SKM-1 (cell line): ENCODE data around the gene UBL5.

ENCODE experiments used
- DNase-seq: peaks from one replicate; lab custom pipeline; 2025; ENCODE audit not compliant: unreplicated experiment; lab: John Stamatoyannopoulos, UW

UBL5 gene

GRCh38 chr19:9850235-9850959 lies 22.7 kb downstream of the UBL5 start:
- DNase-seq, result no peak

GRCh38 chr19:9854282-9854846 lies 26.6 kb downstream of the UBL5 start:
- no peak for DNase-seq

DNA sequence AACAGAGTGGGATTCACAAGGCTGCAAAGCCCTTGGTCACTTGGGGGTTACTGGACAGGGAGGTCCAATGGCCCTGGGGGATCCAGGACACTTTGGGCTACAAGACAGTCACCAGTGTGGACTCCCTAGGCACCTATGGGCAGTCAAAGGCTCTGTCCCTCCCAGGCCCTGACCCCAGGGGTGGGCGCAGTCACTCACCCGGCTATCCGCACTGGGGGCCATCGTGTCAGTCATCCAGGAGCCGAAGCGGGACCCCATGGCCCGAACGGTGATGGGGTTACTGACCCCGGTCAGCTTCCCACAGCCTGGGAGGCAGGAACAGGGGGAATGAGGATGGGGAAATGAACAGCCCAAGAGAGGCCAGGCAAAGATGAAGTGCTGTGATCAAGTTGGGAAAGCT lies 28.9 kb downstream of the UBL5 start:
- no peak for DNase-seq

- no peak for DNase-seq
Observed at GRCh38 chr19:9857076-9857721, 29.5 kb downstream of the UBL5 start.

DNA sequence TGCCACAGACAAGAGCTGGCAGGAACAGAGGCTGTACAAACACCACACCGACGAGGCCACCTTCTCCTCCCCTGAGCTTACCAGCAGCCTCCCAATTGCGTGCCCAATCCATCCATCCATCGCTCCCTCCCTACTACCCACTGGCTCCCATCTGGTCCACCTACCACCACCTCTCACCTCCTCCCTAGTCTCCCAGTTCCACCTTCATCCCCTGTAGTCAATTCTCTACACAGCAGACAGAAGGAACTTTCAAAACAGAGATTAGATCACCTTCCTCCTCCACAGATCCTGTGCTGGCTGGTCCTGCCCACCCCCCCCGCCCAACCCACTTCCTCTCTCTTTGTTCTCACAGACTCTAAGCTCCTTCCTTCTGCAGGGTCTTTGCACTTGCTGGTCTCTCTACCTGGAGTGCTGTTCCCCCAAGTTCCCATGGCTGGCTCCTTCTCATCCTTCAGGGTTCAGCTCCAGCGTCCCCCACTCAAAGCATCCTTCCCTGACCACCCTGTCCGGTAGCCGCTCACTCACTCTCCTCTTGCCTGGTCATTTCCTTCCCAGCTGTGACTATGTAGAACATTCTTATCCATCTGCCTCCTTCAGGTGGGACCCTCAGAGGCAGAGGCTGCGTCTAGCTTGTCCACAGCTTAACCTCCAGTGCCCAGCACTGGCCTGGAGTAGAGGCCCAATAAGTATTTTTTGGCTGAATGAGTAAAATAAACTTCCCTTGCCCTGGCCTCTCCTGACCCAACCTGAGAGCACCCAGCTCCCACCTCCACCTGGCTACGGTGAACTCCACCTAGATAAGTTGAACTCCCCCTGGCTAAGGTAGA lies 30.4 kb downstream of the UBL5 start:
- peak; percentile 38 for DNase-seq

DNA sequence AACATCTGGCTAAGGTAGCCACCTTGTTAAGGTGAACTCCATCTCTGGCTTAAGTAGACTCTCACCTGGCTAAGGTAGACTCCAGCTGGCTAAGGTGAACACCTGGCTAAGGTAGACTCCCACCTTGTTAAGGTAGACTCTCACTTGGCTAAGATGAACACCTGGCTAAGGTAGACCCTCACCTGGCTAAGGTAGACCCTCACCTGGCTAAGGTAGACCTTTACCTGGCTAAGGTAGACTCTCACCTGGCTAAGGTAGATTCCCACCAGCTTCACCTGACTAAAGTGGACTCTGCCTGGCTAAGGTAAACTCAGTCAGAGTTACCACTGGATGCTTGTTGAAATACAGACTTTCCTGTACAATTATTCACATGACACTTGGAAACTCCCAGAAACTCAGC lies 31.0 kb downstream of the UBL5 start:
- DNase-seq, result no peak

DNA sequence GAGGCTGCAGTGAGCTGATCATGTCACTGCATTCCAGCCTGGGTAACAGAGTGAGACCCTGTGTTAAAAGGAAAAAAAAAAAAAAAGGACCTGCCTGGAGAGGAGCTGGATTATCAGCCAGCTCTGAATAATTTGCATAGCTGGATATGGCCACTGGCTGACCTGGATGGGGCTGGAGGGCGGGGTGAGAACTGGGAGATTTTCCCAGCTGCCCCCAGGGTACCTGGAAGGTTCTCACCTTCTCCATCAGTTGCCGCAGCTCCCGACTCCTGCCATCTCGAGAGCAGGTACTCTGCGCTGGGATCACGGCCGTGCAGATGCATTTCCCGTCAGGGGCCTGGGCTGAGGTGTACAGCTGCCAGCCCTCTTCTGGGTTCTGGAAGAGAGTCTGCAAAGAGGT lies 32.7 kb downstream of the UBL5 start:
- no peak for DNase-seq

- DNase-seq, result no peak
Observed at GRCh38 chr19:9861503-9861902, 33.8 kb downstream of the UBL5 start.

DNA sequence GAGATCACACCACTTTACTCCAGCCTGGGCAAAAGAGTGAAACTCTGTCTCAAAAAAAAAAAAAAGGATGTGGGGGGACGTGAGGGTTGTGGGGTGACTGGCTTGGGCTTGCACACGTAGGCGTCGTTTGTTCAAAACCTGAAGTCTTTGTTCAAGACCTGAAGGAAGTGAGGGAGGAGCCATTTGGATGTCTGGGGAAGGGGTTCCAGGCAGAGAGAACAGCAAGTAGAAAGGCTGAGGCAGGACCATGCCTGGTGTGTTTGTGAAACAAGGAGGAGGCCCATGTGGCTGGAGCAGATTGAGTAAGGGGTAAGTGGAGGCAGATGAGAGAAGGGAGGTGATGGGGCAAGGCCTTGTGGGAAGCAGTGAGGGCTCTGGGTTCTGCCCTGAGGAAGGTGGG lies 35.2 kb downstream of the UBL5 start:
- no peak for DNase-seq

DNA sequence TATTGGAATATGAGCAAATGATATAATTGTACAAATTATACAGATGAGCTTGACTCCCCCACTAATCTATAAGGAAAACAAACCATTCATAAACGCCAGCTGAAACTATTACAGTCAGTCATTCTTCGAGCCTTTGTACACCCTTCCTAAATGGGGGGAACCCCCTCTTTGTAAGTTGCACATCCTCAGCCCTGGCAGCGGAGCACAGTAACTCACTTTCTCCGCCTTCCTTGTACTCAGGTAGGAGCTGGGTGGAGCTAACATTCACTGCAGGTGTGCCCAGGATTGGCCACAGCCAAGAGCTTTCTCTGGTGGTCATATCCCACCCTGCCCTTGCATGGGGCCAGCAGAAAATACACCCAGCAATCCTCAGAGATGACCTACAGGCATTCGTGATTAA lies 36.0 kb downstream of the UBL5 start:
- no peak for DNase-seq

DNA sequence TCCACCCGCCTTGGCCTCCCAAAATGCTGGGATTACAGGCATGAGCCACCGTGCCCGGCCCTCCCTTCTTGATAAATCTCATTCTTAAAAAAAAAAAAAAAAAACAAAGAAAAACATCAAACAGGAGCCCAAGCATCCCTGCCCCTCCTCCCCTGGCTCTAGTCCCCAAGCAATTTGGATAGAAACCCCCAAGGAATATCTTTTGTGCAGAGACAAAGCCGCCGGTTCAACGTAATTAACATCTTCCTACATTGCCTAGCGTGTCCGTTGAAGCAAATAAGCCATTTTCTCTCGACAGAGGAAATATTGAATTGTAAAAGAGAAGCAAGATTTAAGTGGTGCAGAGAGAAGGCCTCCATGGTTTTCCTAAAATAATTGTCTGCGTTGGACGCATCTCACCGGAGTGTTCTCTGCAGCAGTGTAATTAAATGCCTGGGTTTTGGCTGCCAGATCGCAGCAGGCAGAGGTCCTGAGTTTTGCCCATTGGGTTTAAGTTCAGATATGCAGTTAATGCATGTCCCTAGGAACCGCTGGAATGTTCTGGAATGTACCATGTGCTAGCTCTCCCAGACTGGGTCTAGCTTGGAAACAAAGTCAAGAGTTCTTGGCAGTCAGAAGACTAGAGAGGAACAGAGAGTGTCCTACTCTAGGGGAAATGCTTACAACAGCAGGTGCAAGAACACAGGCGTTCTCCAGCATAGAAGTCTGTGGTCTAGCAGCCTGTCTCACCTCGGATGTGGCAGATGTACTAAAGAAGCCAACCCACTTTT lies 38.2 kb downstream of the UBL5 start:
- no peak for DNase-seq

- no peak for DNase-seq
Observed at GRCh38 chr19:9868983-9869617, 41.4 kb downstream of the UBL5 start.

- DNase-seq, result no peak
Observed at GRCh38 chr19:9871626-9872338, 44.1 kb downstream of the UBL5 start.

DNA sequence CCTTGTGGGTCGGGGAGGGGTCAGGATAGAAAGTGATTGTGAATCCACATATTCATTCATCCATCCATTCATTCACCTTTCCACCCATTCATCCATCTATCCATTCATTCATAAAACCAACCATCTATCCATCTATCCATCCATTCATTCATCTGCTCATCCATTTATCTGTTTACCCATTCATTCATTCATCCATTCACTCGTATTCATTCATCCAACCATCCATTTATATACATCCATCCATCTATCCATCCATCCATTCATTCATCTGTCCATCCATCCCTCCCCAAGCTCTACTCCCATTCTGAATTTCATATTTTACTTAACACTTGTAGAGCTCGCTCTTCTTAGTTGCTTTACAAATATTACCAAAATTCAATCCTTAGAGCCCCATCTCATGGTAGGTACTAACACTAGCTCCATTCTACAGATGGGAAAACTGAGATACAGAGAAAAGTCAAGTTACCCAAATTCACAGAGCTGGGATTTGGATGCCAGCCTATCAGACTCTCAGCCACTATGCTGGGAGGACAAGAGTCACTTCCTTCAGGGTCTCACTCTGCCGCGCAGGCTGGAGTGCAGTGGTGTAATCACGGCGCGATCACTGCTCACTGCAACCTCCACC lies 45.0 kb downstream of the UBL5 start:
- DNase-seq, result no peak

DNA sequence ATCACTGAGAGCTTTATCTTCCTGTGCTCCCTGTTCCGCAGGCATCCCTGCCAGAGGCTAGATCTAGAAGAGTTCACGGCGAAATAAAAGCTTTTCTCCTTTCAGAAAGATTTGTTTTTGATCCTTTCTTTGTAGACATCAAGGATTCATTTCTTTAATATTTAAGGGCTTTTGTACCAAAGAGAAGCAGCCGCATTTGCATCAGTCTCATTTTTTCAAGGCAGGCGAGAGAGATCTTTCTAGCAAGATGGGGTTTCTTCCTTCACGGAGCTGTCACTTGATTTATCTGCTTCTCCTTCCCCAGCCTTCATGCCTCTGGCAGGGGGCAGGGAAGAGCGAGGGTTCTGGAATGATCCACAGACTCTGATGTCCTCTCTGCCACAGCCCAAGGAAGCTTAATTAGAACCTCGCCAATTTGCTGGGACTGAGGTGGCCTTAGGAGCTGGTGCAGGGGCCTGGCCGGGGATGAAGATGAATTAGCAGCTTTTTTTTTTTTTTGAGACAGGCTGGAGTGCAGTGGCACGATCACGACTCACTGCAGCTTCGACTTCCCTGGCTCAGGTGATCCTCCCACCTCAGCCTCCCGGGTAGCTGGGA lies 47.4 kb downstream of the UBL5 start:
- DNase-seq, result no peak

GRCh38 chr19:9875796-9876195 lies 48.1 kb downstream of the UBL5 start:
- no peak for DNase-seq

- DNase-seq, result no peak
Observed at GRCh38 chr19:9877780-9878510, 50.2 kb downstream of the UBL5 start.

DNA sequence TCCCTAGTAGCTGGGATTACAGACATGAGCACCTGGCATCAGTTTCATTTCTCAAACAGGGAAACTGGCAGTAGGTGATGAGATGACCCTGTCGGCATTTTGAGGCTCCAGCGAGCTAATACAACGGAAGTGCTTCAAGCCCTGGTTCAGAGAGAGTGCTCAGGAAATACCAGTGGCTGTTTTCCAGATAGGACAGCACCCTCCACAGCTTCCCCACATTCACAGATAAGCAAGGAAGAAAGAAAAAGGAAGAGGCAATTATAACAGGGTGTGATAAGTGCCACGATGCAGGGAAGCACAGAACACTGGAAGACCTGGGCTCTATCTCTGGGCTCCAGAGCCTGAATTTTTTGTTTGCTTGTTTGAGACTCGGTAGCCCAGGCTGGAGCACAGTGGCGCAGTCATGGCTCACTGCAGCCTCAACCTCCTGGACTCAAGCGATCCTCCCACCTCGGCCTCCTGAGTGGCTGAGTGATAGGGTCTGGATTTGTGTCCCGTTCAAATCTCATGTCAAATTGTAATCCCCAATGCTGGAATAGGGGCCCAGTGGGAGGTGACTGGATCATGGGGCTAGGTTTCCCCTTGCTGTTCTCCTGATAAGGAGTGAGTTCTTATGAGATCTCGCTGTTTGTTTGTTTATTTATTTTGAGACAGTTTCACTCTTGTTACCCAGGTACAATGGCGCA lies 50.9 kb downstream of the UBL5 start:
- DNase-seq, result no peak
